Measurements from ENCODE around the gene PMS2. TPM values are rescaled to one million over a fixed set of nuclear protein-coding genes. Genes with fewer than 3 reads are reported as not detected.

Gene PMS2
- total and polyA plus RNA-seq, 9 of the 15 experiments (the other 6 are each of a cell fraction or from before 2014, with no cell fraction given): 4.9 to 27.6 (median 16.5) TPM

DNA sequence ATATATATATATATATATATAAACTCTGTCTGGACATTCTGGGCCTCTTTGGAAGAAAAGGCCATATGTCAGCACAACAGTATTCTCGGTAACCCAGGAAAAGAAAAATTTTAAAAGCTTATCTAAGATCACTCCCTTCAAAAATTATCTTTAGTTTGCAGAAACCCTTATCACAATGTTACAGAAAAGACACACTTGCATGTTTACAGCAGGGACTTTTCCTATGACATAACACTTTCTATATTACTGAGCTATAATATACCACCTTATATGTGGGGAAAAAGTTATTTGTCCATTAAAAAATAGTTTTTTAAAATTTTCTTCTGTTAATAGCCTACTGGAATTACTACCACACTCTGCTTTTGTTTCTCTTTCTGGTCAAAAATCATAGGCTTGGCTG lies 47.8 kb upstream of the PMS2 start (continued):
- TF ChIP-seq, protein P1, sequence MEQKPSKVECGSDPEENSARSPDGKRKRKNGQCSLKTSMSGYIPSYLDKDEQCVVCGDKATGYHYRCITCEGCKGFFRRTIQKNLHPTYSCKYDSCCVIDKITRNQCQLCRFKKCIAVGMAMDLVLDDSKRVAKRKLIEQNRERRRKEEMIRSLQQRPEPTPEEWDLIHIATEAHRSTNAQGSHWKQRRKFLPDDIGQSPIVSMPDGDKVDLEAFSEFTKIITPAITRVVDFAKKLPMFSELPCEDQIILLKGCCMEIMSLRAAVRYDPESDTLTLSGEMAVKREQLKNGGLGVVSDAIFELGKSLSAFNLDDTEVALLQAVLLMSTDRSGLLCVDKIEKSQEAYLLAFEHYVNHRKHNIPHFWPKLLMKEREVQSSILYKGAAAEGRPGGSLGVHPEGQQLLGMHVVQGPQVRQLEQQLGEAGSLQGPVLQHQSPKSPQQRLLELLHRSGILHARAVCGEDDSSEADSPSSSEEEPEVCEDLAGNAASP (IDR thresholded peaks at IDR 0.05): no peak
- TF ChIP-seq ZNF589 (CRISPR knock-in tag; IDR thresholded peaks at IDR 0.05; ENCODE audit: low read depth): peak; percentile 83
- TF ChIP-seq ZNF175 (CRISPR knock-in tag; IDR thresholded peaks at IDR 0.05; ENCODE audit: low read depth): peak; percentile 84
- TF ChIP-seq MBD2 (IDR thresholded peaks at IDR 0.05; ENCODE audit: borderline replicate concordance, low read depth): 0 out of 2 replicates have a peak, but pooled peaks have one; percentile 34
- TF ChIP-seq, protein P2, sequence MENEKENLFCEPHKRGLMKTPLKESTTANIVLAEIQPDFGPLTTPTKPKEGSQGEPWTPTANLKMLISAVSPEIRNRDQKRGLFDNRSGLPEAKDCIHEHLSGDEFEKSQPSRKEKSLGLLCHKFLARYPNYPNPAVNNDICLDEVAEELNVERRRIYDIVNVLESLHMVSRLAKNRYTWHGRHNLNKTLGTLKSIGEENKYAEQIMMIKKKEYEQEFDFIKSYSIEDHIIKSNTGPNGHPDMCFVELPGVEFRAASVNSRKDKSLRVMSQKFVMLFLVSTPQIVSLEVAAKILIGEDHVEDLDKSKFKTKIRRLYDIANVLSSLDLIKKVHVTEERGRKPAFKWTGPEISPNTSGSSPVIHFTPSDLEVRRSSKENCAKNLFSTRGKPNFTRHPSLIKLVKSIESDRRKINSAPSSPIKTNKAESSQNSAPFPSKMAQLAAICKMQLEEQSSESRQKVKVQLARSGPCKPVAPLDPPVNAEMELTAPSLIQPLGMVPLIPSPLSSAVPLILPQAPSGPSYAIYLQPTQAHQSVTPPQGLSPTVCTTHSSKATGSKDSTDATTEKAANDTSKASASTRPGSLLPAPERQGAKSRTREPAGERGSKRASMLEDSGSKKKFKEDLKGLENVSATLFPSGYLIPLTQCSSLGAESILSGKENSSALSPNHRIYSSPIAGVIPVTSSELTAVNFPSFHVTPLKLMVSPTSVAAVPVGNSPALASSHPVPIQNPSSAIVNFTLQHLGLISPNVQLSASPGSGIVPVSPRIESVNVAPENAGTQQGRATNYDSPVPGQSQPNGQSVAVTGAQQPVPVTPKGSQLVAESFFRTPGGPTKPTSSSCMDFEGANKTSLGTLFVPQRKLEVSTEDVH (IDR thresholded peaks at IDR 0.05; ENCODE audit: low read depth, partially characterized antibody): peak; percentile 27
- TF ChIP-seq JUND (IDR thresholded peaks at IDR 0.05; ENCODE audit: borderline replicate concordance, low read depth, low read length): peak; percentile 74; the same call in 1 of the 2 replicates
- no peak; the same call in 2 of the 3 replicates for TF ChIP-seq JUND (tag; IDR thresholded peaks at IDR 0.05; ENCODE audit: borderline replicate concordance, low read depth, low read length)
- peak; percentile 44 for TF ChIP-seq NEUROD1 (IDR thresholded peaks at IDR 0.05; ENCODE audit: borderline replicate concordance, low read depth, low read length, partially characterized antibody)
- TF ChIP-seq, protein P3, sequence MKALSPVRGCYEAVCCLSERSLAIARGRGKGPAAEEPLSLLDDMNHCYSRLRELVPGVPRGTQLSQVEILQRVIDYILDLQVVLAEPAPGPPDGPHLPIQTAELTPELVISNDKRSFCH (CRISPR knock-in tag; IDR thresholded peaks at IDR 0.05): no peak
- TF ChIP-seq, protein P3 (tag; IDR thresholded peaks at IDR 0.05): no peak
- TF ChIP-seq DPF2 (IDR thresholded peaks at IDR 0.05): peak; percentile 97
- peak; percentile 57 for TF ChIP-seq NFATC3 (IDR thresholded peaks at IDR 0.05)
- TF ChIP-seq RNF2 (IDR thresholded peaks at IDR 0.05): 0 out of 2 replicates have a peak, but pooled peaks have one; percentile 54
- peak in 1 of 2 experiments; percentile 87; a peak in 2 of 4 replicates for TF ChIP-seq FOXA3 (CRISPR knock-in tag; conservative IDR thresholded peaks at IDR 0.05 in 1 of 2, IDR thresholded peaks at IDR 0.05 in 1 of 2)
- TF ChIP-seq FOSL1 (tag; conservative IDR thresholded peaks at IDR 0.05): peak; percentile 55
- no peak for TF ChIP-seq CBX2 (IDR thresholded peaks at IDR 0.05; ENCODE audit: insufficient read depth, low read length, poor library complexity, severe bottlenecking)
- TF ChIP-seq, protein P4, sequence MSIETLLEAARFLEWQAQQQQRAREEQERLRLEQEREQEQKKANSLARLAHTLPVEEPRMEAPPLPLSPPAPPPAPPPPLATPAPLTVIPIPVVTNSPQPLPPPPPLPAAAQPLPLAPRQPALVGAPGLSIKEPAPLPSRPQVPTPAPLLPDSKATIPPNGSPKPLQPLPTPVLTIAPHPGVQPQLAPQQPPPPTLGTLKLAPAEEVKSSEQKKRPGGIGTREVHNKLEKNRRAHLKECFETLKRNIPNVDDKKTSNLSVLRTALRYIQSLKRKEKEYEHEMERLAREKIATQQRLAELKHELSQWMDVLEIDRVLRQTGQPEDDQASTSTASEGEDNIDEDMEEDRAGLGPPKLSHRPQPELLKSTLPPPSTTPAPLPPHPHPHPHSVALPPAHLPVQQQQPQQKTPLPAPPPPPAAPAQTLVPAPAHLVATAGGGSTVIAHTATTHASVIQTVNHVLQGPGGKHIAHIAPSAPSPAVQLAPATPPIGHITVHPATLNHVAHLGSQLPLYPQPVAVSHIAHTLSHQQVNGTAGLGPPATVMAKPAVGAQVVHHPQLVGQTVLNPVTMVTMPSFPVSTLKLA (conservative IDR thresholded peaks at IDR 0.05): peak; percentile 68 to 69
- TF ChIP-seq NR2C1 (IDR thresholded peaks at IDR 0.05): peak; percentile 41; the same call in 1 of the 2 replicates
- TF ChIP-seq NR2C1 (tag; IDR thresholded peaks at IDR 0.05): peak; percentile 47
- no peak for TF ChIP-seq CHD2 (IDR thresholded peaks at IDR 0.05; ENCODE audit: low read depth, low read length)
- TF ChIP-seq, protein P5, sequence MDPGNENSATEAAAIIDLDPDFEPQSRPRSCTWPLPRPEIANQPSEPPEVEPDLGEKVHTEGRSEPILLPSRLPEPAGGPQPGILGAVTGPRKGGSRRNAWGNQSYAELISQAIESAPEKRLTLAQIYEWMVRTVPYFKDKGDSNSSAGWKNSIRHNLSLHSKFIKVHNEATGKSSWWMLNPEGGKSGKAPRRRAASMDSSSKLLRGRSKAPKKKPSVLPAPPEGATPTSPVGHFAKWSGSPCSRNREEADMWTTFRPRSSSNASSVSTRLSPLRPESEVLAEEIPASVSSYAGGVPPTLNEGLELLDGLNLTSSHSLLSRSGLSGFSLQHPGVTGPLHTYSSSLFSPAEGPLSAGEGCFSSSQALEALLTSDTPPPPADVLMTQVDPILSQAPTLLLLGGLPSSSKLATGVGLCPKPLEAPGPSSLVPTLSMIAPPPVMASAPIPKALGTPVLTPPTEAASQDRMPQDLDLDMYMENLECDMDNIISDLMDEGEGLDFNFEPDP (CRISPR knock-in tag; IDR thresholded peaks at IDR 0.05): no peak
- no peak for TF ChIP-seq BCOR (IDR thresholded peaks at IDR 0.05)
- peak; percentile 33; the same call in 1 of the 2 replicates for TF ChIP-seq FOXA1 (IDR thresholded peaks at IDR 0.05; ENCODE audit: borderline replicate concordance)
